Panc1 (cell line): ENCODE measurements around the gene UPF3A.

Experiments
- POLR2AphosphoS5 ChIP-seq: IDR thresholded peaks from 2 replicates; pipeline ENCODE4 v1.6.1; 2012; ENCODE audit warnings: mild to moderate bottlenecking, low read depth, low read length, moderate library complexity
- TF ChIP-seq, protein P1 (sequence below): fragments of 450-650 bp; IDR thresholded peaks from 2 replicates; pipeline ENCODE4 v1.5.1; 2017; ENCODE audit warnings: mild to moderate bottlenecking
- TF ChIP-seq, protein P2 (sequence below), 2 experiments: IDR thresholded peaks; 2 replicates each; pipeline ENCODE4 v1.6.1; 2011 to 2012; ENCODE audit warnings: low read depth in 2 of 2, control low read depth in 1 of 2, low read length in 1 of 2, mild to moderate bottlenecking in 1 of 2, moderate library complexity in 1 of 2; ENCODE audit not compliant: insufficient read depth in 1 of 2

DNA sequence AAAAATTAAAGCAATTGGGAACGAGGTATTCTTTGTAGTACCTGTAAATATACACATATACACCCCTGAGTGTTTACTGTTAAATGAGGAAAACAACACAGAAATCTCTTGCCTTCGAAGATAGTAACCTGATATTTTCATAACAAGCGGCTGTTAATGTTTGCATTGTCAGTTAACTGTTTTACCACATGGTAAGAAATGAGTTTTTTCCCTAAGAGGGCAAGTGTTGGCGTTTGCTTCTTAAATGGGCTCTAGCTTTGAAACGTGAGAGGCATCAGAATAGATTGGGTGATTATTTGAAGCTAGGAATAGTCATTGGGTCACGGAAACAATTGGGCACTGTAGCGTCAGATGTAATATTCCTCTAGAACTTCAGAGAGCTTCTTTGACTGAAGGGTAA lies 22.0 kb upstream of the UPF3A start:
- TF ChIP-seq POLR2AphosphoS5 = no peak
- TF ChIP-seq, protein P1, sequence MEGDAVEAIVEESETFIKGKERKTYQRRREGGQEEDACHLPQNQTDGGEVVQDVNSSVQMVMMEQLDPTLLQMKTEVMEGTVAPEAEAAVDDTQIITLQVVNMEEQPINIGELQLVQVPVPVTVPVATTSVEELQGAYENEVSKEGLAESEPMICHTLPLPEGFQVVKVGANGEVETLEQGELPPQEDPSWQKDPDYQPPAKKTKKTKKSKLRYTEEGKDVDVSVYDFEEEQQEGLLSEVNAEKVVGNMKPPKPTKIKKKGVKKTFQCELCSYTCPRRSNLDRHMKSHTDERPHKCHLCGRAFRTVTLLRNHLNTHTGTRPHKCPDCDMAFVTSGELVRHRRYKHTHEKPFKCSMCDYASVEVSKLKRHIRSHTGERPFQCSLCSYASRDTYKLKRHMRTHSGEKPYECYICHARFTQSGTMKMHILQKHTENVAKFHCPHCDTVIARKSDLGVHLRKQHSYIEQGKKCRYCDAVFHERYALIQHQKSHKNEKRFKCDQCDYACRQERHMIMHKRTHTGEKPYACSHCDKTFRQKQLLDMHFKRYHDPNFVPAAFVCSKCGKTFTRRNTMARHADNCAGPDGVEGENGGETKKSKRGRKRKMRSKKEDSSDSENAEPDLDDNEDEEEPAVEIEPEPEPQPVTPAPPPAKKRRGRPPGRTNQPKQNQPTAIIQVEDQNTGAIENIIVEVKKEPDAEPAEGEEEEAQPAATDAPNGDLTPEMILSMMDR = no peak
- TF ChIP-seq, protein P2, sequence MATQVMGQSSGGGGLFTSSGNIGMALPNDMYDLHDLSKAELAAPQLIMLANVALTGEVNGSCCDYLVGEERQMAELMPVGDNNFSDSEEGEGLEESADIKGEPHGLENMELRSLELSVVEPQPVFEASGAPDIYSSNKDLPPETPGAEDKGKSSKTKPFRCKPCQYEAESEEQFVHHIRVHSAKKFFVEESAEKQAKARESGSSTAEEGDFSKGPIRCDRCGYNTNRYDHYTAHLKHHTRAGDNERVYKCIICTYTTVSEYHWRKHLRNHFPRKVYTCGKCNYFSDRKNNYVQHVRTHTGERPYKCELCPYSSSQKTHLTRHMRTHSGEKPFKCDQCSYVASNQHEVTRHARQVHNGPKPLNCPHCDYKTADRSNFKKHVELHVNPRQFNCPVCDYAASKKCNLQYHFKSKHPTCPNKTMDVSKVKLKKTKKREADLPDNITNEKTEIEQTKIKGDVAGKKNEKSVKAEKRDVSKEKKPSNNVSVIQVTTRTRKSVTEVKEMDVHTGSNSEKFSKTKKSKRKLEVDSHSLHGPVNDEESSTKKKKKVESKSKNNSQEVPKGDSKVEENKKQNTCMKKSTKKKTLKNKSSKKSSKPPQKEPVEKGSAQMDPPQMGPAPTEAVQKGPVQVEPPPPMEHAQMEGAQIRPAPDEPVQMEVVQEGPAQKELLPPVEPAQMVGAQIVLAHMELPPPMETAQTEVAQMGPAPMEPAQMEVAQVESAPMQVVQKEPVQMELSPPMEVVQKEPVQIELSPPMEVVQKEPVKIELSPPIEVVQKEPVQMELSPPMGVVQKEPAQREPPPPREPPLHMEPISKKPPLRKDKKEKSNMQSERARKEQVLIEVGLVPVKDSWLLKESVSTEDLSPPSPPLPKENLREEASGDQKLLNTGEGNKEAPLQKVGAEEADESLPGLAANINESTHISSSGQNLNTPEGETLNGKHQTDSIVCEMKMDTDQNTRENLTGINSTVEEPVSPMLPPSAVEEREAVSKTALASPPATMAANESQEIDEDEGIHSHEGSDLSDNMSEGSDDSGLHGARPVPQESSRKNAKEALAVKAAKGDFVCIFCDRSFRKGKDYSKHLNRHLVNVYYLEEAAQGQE (IDR thresholded peaks at IDR 0.05; ENCODE audit: insufficient read depth in 1 of 2, low read depth in 2 of 2, low read length in 1 of 2) = no peak
